Measurements from ENCODE around the gene ENPP7.

The ENPP7 gene

GRCh38 chr17:79695797-79696609, 34.7 kb upstream of the ENPP7 start:
- POLR2A ChIA-PET: no interaction called here
- DNase-seq (ENCODE audit: extremely low spot score): no peak
- CTCF ChIA-PET: interaction anchor here (0.9 to 2.8 kb wide), 4 partner anchors 12 to 609 kb away, joined by 3 to 17 read pairs (median 5); no protein-coding TSS in a partner anchor
- TF ChIP-seq CTCF (IDR thresholded peaks at IDR 0.05; ENCODE audit: control extremely low read depth, extremely low read depth, low read depth, missing control alignments): no peak

- TF ChIP-seq CTCF (IDR thresholded peaks at IDR 0.05; ENCODE audit: control extremely low read depth, extremely low read depth, low read depth, missing control alignments): no peak
- no peak for DNase-seq (ENCODE audit: extremely low spot score)
- ChIA-PET CTCF (interaction anchor here (0.9 to 2.8 kb wide), 4 partner anchors 12 to 609 kb away, joined by 3 to 17 read pairs (median 5); no protein-coding TSS in a partner anchor), POLR2A (no interaction called here)
Measured at GRCh38 chr17:79696610-79696982, 34.1 kb upstream of the ENPP7 start.

GRCh38 chr17:79698146-79698846, 32.4 kb upstream of the ENPP7 start:
- ChIA-PET CTCF (interaction anchor here (0.8 to 2.8 kb wide), 2 partner anchors 8 to 10 kb away, joined by 3 to 17 read pairs; no protein-coding TSS in a partner anchor), POLR2A (no interaction called here)
- no peak for DNase-seq (ENCODE audit: extremely low spot score)
- TF ChIP-seq CTCF (IDR thresholded peaks at IDR 0.05; ENCODE audit: control extremely low read depth, extremely low read depth, low read depth, missing control alignments): no peak

- POLR2A ChIA-PET: no interaction called here
- no peak for TF ChIP-seq CTCF (IDR thresholded peaks at IDR 0.05; ENCODE audit: control extremely low read depth, extremely low read depth, low read depth, missing control alignments)
- DNase-seq (ENCODE audit: extremely low spot score): no peak
- CTCF ChIA-PET: no interaction called here
Measured at GRCh38 chr17:79699386-79700036, 31.2 kb upstream of the ENPP7 start.

GRCh38 chr17:79700592-79700991, 30.2 kb upstream of the ENPP7 start:
- no peak for DNase-seq (ENCODE audit: extremely low spot score)
- CTCF ChIA-PET: no interaction called here
- no peak for TF ChIP-seq CTCF (IDR thresholded peaks at IDR 0.05; ENCODE audit: control extremely low read depth, extremely low read depth, low read depth, missing control alignments)
- POLR2A ChIA-PET: no interaction called here

GRCh38 chr17:79702034-79702433, 28.7 kb upstream of the ENPP7 start:
- DNase-seq (ENCODE audit: extremely low spot score): no peak
- no peak for TF ChIP-seq CTCF (IDR thresholded peaks at IDR 0.05; ENCODE audit: control extremely low read depth, extremely low read depth, low read depth, missing control alignments)
- ChIA-PET CTCF (no interaction called here), POLR2A (no interaction called here)

Measured in GM10248 (cell line).